ENCODE data around the gene BTBD9.

- TF ChIP-seq CTCF (IDR thresholded peaks at IDR 0.05), result no peak
- no peak for TF ChIP-seq POLR2A (IDR thresholded peaks at IDR 0.05)
Observed at GRCh38 chr6:38266921-38267354, 372.8 kb downstream of the BTBD9 start.

Measured in lower leg skin (tissue), 3 donors.